ENCODE data around the gene ANKRD29.
"Not testable (repeated sequence)": the region's sequence is repeated elsewhere in the genome, so short reads cannot be mapped to it uniquely, and the experiment has no call there.

ANKRD29 gene

GRCh38 chr18:23648456-23648855, 14.3 kb downstream of the ANKRD29 start:
- in situ Hi-C loops (cut with MboI; ENCODE audit: low sequenced_read_pairs): no loop called here

GRCh38 chr18:23646282-23646681, 16.4 kb downstream of the ANKRD29 start:
- in situ Hi-C loops (cut with MboI; ENCODE audit: low sequenced_read_pairs): no loop called here

GRCh38 chr18:23645568-23646175, 17.0 kb downstream of the ANKRD29 start:
- in situ Hi-C loops (cut with MboI; ENCODE audit: low sequenced_read_pairs): no loop called here

GRCh38 chr18:23643815-23644490, 18.8 kb downstream of the ANKRD29 start:
- in situ Hi-C loops (cut with MboI; ENCODE audit: low sequenced_read_pairs): no loop called here

DNA sequence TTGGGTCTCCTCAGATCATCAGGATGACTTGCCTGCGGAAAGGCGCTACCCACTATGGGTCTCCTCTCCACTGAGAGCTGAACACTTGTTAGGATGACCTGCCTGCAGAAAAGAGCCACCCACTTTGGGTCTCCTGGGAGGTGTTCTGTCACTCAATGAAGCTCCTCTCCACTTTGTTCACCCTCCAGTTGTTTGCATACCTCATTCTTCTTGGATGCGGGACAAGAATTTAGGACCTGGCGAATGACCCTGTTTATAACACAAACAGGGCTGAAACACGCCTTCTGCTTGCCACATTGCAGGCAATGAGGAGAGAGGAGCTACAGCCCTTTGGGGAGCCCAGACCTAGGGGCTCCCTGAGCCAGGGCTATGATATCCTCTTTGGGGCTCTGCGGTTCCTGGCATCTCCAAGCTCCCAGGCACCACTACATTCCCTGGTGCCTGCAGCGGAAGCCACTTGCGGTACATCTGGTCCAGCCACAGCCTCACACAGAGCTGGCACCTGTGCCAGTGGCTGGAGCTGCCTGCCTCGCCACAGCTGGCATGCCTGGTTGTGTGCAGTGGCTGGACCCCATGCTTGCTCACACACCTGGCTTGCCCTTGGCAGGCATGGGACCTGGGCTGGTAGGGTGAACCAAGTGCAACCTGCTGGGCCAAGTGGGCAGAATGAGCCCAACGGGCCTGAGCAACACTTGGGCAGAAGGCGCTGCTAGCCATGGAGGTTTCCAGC, 20.6 kb downstream of the ANKRD29 start:
- in situ Hi-C loops (cut with MboI; ENCODE audit: low sequenced_read_pairs): no loop called here

- in situ Hi-C loops (cut with MboI; ENCODE audit: low sequenced_read_pairs): no loop called here
Observed at GRCh38 chr18:23641143-23641720, 21.5 kb downstream of the ANKRD29 start.

DNA sequence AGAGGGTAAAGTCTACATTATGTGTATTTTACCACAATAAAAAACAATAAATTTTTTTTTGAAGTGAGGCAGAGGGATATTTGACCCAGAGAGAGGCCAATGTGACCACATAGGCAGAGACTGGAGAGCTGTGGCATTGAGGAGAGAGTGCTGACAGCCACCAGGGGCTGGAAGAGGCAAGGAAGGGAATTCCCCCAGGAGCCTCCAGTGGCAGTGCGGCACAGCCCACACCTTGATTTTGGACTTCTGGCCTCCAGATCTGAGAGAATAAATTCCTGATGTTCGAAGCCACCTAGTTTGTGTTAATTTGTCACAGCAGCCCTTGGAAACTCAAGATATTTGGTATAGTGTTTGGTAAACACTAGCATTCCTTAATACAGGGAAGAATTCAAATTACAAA, 22.7 kb downstream of the ANKRD29 start:
- in situ Hi-C loops (cut with MboI; ENCODE audit: low sequenced_read_pairs): no loop called here

DNA sequence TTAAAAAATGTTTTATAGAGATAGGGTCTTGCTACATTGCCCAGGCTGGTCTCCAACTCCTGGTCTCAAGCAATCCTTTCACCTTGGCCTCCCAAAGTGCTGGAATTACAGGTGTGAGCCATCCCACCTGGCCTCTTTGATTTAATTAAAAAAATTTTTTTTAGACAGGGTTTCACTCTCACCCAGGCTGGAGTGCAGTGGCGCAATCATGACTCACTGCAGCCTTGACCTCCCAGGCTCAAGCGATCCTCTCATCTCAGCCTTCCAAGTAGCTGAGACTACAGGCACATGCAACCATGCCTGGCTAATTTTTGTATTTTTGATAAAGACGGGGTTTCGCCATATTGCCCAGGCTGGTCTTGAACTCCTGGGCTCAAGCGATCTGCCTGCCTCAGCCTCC, 26.3 kb downstream of the ANKRD29 start:
- in situ Hi-C loops (cut with MboI; ENCODE audit: low sequenced_read_pairs): not testable (repeated sequence)

GRCh38 chr18:23636071-23636399, 26.7 kb downstream of the ANKRD29 start:
- in situ Hi-C loops (cut with MboI; ENCODE audit: low sequenced_read_pairs): no loop called here

GRCh38 chr18:23635283-23636070, 27.2 kb downstream of the ANKRD29 start:
- in situ Hi-C loops (cut with MboI; ENCODE audit: low sequenced_read_pairs): no loop called here

DNA sequence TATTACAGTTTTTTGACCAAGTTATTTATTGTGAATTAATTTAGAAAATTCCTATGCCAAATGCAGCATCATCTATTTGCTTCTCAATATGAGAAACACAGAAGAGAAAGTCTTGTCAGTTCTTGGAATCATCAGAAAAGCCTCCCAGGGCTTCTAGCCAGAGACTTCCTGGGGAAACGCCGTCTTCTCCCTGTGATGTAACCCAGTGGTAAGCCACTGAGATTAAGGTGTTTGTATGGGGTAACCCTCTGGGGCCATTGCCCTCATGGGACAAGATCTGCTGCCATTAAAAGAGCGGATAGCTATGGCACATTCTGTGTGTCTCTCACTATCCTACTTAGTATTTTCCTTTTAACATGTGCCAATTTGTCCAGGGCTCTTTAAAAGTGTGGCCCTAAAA, 28.0 kb downstream of the ANKRD29 start:
- in situ Hi-C loops (cut with MboI; ENCODE audit: low sequenced_read_pairs): no loop called here

- in situ Hi-C loops (cut with MboI; ENCODE audit: low sequenced_read_pairs): no loop called here
Observed at GRCh38 chr18:23632615-23633014, 30.1 kb downstream of the ANKRD29 start.

- in situ Hi-C loops (cut with MboI; ENCODE audit: low sequenced_read_pairs): no loop called here
Observed at GRCh38 chr18:23631746-23632145, 31.0 kb downstream of the ANKRD29 start.

- in situ Hi-C loops (cut with MboI; ENCODE audit: low sequenced_read_pairs): no loop called here
Observed at GRCh38 chr18:23631312-23631711, 31.4 kb downstream of the ANKRD29 start.

DNA sequence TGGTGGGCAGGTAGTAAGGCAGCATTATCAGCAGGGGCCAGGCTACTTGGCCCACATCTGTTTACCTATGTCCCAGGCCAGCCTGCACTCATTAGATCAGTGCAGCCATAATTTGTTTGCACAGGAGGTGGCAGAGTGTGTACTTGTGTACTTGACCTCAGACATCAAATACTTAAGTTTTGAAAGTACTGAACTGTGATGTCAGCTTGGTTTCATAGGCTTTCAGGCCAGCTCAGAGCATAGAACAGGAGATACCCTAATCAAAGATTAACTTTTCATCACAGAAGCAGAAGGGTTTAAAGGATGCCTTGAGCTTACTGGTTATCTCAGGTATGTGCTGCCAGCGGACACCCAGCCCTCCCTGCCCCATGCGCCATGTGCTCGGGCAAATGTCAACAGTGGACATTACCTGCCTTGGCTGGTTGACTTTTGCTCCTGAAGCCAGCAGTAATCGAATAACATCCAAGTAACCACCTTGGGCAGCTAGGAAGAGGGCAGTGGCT, 33.2 kb downstream of the ANKRD29 start:
- in situ Hi-C loops (cut with MboI; ENCODE audit: low sequenced_read_pairs): loop anchor here (10.0 kb wide), 1 partner anchor 175 kb away; no protein-coding TSS in a partner anchor

- in situ Hi-C loops (cut with MboI; ENCODE audit: low sequenced_read_pairs): loop anchor here (10.0 kb wide), 1 partner anchor 177 kb away; no protein-coding TSS in a partner anchor
Observed at GRCh38 chr18:23627970-23628369, 34.7 kb downstream of the ANKRD29 start.

- in situ Hi-C loops (cut with MboI; ENCODE audit: low sequenced_read_pairs): loop anchor here (10.0 kb wide), 1 partner anchor 177 kb away; no protein-coding TSS in a partner anchor
Observed at GRCh38 chr18:23627321-23627720, 35.4 kb downstream of the ANKRD29 start.

DNA sequence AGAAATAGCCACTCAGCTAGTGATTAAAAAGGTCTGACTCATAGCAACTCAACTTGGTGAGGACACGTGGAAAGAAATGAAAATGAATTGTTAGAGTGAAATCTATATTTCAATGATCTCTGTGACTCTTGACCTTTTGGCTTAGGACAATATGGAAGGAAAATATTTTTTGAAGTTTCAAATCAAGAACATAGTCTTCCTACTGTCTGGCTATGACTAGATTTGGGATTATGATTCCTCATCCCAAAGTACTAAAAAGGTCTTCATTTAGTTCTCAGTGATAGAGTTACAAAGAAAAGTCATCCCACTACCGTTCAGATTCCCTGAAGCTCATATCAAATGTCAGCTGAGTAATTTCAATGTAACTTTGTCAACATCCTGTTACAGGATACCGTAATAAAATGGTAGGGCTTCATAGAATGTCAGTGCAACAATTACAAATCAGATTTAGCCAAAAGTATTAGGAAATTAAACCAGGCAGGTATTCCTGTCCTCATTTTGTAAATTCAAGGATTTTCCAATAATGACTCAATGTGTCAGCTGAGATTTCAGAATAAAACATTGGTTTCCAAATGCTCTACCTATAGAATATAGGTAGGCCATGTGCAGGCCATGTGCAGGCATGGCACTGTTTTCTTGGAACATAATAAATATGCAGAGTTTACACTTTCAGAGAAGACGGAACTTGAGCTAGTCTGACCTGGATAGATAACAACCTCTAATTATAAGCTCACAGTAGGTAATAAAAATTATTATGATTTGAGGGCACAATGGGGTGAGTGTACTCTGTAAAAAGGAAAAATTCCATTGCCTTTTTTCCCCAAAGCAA, 36.0 kb downstream of the ANKRD29 start:
- in situ Hi-C loops (cut with MboI; ENCODE audit: low sequenced_read_pairs): loop anchor here (10.0 kb wide), 1 partner anchor 178 kb away; no protein-coding TSS in a partner anchor

GRCh38 chr18:23623040-23623439, 39.7 kb downstream of the ANKRD29 start:
- in situ Hi-C loops (cut with MboI; ENCODE audit: low sequenced_read_pairs): loop anchor here (10.0 kb wide), 1 partner anchor 182 kb away; no protein-coding TSS in a partner anchor

All from HL-60/S4 treated with phorbol 12-myristate 13-acetate at 8.2 ng/mL for 4 days and 3 days (cell line).